GM18505 (cell line): ENCODE data around the gene MYO18B.

Source experiments
- ATAC-seq: cut with Tn5 transposase; IDR thresholded peaks from one replicate; pipeline ENCODE4 v1.9.1; 2021; ENCODE audit not compliant: unreplicated experiment
- POLR2A ChIP-seq: IDR thresholded peaks from 4 replicates; pipeline ENCODE4 v1.6.1; 2011; ENCODE audit warnings: borderline replicate concordance; ENCODE audit not compliant: insufficient read depth, insufficient read length; ENCODE audit errors: extremely low read depth

MYO18B gene

DNA sequence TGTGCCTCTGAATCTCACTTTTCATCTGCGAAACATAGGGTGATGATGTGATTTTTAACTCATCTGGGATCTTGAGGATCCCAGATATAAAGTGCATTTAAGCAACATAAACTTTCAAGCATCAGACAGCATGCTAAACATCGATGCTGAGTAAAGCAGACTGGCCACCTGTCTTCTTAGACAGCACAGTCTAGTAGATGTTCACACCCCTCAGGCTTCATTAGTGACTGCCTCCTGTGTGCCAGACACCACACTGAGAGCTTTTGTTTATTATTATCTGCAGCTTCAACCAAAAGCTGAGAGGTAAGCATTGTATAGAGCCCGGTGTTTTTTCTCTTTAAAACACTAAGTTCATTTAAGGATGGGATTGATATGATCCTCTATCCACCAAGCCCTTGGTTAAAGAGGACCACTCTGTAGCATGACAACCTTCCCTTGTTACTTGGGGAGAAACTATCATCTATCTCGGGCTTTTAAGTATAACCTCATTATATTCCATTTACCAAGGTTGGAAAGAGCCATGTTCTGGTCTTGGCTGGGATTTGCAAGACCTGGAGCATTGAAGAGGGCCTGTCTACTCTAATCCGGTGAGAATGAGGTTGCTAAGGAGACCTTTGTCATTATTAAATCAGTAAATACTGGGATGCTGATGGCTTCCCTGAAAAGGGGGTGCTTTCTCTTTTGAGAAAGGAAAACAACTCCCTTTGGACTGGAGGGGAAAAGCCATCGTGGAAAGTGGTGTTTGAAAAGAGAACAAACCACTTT is 313.0 kb downstream of the MYO18B start:
- TF ChIP-seq POLR2A, result no peak
- ATAC-seq, result no peak

DNA sequence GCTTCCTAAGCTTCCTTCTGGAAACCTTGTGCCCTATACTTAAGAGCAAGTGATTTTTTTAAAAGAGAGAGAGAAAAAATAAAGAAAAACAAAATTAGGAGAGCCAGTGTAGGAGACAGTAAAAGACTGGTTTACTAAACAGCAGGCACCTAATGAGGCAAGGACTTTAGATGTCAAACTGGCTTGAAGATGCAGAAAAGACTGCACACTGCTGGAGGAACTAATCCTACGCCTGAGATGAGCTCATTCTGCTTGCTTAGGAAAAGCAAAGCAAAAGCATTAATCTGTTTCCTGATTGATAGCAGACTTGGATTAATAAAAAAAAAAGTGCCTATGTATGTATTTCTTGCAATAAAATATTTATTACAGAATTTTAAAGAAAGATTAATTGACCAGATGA is 313.7 kb downstream of the MYO18B start:
- no peak for ATAC-seq
- no peak for TF ChIP-seq POLR2A

DNA sequence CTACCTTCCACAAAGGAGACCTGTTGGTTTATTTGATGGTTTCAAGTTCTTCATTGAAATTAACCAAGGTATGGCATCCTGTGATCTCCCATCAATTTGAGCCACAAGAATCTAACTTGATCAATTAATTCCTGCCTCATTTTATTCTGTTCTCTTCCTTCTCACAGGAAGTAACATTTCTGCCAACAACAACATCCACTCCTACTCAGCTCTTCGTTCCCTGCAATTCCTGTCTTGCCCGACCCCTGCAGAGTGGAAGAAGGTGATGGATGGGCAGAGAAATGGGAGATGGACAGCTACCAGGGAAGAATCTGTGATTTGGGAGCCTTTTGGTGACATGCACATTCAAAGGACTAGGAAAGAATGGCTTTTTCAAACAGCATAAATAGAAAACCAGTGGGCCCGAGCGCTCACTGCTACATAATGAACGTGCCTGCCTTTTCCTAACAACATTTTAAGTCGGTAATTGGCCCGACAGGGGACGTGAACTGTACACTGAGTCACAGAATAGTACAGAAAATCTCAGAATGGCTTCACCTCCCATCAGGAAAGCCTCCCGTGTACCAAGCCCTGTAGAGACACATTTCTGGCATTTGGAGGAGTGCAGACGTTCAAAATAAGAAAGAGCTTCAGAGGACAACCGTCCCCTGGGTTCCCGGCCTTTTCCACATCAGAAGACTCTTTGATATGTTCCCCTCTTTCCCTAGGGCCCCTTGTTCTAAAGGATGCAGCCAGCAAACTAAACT is 314.6 kb downstream of the MYO18B start:
- no peak for TF ChIP-seq POLR2A
- ATAC-seq, result no peak

DNA sequence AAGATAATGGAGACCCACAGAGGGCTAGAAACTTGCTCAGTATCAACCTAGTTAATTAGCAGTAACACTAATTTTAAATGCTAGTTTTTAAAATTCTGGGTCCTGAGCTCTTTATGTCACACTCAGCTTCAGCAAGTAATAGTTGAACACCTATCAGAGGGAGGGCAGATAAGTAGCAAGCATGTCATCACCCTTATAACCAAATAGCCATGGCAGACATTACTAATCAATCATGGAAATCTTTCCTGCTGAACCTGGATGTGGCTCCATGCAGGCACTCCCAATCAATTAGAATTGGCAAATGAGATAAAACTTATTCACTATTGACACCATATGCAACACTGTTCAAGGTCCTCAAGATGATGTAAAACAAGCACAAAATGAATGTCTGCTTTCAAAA is 315.7 kb downstream of the MYO18B start:
- ATAC-seq, result no peak
- no peak for TF ChIP-seq POLR2A

- ATAC-seq, result no peak
- no peak for TF ChIP-seq POLR2A
Observed at GRCh38 chr22:26064048-26064447, 322.1 kb downstream of the MYO18B start.

DNA sequence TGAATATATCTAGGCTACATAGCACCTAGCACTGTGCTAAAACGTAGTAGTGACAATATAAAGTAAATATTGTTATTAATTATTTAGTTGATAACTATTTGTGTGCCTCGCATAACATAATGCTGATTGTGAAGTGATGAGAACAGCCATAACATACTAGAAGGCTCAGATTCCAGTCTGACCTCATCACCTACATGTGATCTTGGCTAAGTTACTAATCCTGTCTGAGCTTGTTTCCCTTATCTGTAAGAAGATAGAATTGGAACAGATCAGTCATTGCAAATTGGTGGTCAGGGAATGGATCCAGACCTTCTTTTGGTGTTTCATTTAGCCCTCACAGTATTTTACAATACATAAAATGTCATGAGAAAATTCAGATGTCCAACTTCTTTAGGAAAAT is 323.9 kb downstream of the MYO18B start:
- ATAC-seq, result no peak
- TF ChIP-seq POLR2A, result no peak

GRCh38 chr22:26066534-26066933 is 324.5 kb downstream of the MYO18B start:
- no peak for ATAC-seq
- no peak for TF ChIP-seq POLR2A

DNA sequence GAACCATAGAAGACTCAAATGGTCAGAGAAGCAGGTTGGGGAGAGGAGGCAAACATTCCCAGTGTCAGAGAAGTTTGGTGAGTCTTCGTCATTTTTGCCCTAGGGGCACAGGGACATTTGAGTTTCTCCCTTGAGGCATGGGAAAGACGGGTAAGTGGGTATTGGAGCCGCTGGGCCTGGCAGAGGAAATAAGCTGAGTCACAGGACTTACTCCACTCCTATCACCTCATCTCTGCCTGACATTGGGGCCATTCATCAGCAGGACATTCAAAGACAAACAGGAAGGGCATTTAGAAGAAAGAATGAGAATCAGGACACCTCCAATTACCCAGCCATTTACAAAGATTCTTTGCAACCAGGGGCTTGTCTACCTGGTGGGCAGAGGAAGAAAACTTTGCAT is 326.6 kb downstream of the MYO18B start:
- ATAC-seq, result no peak
- TF ChIP-seq POLR2A, result no peak

DNA sequence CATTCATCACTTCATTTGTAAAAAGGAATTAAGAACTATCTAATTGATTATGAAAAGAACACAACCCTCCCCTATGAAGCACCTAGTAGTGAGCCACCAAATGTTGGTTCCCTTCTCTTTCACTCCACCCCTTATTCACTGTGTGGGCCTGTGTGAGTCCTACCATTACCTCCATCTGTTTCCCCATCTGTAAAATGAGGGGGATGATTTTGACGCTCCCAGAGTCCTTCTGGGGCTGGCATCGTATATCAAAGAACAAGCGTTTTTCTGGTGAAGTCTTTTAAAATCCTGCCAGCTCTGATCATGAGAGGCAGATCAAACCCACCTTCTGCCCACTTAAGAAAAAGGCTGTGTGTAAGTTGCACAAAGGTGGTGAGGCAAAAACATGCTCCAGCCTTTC is 330.6 kb downstream of the MYO18B start:
- TF ChIP-seq POLR2A, result no peak
- ATAC-seq, result no peak

DNA sequence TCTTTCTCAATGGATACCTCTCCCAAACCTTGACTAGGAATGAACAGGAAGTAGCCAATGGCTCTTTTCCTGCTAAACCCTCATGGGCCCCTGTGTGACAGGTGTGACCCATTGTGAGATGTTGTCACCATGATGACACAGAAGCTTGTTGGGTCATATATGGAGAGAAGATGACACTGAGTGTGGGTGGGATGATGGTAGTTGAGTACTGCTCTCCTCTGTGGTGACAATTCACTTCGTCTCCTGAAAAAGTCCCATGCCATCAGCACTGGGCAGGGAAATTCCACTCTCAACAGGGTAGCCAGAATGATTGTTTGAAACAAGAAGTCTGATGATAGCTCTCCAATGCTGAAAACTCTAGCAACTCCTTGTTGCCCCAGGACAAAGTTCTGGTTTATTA is 333.3 kb downstream of the MYO18B start:
- no peak for TF ChIP-seq POLR2A
- ATAC-seq, result no peak

GRCh38 chr22:26079009-26079408 is 337.0 kb downstream of the MYO18B start:
- no peak for TF ChIP-seq POLR2A
- ATAC-seq, result no peak
